NCI-H1436 (cell line): ENCODE results near the gene TLCD3B.

ENCODE experiments used
- DNase-seq: peaks from one replicate; lab custom pipeline; 2025; lab: John Stamatoyannopoulos, UW

TLCD3B gene

GRCh38 chr16:29988346-29989075 lies 42.6 kb downstream of the TLCD3B start:
- no peak for DNase-seq

DNA sequence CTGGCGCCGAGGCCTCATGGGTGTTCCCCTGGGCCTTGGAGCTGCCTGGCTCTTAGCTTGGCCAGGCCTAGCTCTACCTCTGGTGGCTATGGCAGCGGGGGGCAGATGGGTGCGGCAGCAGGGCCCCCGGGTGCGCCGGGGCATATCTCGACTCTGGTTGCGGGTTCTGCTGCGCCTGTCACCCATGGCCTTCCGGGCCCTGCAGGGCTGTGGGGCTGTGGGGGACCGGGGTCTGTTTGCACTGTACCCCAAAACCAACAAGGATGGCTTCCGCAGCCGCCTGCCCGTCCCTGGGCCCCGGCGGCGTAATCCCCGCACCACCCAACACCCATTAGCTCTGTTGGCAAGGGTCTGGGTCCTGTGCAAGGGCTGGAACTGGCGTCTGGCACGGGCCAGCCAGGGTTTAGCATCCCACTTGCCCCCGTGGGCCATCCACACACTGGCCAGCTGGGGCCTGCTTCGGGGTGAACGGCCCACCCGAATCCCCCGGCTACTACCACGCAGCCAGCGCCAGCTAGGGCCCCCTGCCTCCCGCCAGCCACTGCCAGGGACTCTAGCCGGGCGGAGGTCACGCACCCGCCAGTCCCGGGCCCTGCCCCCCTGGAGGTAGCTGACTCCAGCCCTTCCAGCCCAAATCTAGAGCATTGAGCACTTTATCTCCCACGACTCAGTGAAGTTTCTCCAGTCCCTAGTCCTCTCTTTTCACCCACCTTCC lies 43.5 kb downstream of the TLCD3B start:
- no peak for DNase-seq

GRCh38 chr16:29986931-29987330 lies 44.1 kb downstream of the TLCD3B start:
- no peak for DNase-seq

DNA sequence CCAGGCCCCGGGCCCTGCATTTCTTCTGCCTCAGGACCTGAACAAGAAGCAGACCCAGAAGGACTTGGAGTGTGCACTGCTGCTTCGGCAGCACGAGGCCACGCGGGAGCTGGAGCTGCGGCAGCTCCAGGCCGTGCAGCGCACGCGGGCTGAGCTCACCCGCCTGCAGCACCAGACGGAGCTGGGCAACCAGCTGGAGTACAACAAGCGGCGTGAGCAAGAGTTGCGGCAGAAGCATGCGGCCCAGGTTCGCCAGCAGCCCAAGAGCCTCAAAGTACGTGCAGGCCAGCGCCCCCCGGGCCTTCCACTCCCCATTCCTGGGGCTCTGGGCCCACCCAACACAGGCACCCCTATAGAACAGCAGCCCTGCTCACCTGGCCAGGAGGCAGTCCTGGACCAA lies 44.8 kb downstream of the TLCD3B start:
- DNase-seq = no peak

GRCh38 chr16:29985271-29985811 lies 45.7 kb downstream of the TLCD3B start:
- no peak for DNase-seq

DNA sequence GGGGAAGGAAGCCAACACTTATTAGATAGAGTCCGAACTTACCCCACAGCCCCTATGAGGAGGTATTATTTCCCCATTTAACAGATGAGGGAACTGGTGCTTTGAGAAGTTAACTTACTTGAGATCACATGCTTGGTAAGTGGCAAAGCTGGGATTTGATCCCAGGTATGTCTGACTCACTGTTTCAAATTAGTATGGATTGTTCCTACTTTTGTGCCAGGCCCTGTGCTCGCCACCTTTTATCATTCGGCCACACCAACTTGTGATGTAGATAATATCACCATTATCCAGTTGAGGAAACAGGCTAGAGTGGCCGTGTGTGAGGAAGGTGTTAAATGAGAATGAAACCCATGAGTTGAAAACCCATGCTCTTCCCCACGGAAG lies 46.3 kb downstream of the TLCD3B start:
- no peak for DNase-seq

DNA sequence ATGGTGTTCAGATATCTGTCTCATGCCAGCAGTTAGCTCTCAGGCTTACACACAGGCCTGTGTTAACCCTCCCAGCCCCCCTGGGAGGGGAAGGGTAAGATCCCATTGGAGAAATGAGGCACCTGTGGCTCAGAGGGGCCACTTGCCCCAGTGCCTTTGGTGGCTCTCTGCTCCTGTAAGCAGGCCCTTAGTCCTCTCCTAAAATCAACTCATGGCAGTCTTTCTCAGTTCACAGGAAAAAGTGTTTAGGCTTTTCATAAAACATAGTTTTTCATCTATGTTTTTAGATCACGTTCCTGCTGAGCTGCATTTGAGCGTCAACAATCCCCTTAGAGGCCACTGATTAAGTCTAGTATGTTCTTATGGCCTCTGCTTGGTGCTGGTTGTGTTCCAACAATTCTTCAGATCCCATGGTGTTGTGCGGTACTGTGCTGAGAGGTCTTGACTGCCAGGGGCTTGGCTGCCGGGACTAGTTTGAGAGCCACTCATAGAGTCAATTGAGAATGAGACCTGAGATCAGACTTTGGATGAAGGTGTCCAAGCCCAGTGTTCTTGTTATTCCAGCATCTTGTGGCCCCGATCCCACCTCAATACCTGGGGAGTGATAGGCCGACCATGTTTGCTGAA lies 46.8 kb downstream of the TLCD3B start:
- DNase-seq = no peak

DNA sequence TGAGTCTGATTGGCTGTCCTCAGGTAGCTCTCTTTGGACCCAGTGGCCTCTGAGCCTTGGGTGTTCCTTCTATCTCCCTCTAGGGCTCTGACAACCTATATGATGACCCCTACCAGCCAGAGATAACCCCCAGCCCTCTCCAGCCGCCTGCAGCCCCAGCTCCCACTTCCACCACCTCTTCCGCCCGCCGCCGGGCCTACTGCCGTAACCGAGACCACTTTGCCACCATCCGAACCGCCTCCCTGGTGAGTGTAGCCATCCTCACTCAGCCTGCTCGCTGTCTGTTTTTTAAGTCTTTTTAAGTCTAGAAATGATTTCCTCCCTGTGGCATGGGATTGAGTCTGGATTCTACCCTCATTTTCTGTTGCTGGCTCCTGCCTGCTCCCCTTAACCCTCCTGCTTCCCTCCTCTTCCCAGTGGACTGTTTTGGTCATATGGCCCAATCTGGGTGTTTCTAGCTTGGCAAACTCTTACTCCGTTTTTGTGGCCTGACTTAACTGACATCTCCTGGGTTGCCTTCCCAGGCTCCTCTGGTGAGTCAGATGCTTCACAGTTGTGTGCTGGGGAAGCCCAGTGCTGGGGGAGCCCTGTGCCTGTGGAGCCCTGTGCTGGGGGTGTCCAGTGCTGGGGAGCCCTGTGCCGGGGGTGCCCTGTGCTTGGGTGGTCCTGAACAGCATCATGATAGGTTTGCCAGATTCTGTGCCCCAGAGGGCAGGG lies 47.5 kb downstream of the TLCD3B start:
- no peak for DNase-seq

GRCh38 chr16:29982560-29983419 lies 48.3 kb downstream of the TLCD3B start:
- no peak for DNase-seq

- no peak for DNase-seq
Measured at GRCh38 chr16:29978564-29979270, 52.4 kb downstream of the TLCD3B start.

DNA sequence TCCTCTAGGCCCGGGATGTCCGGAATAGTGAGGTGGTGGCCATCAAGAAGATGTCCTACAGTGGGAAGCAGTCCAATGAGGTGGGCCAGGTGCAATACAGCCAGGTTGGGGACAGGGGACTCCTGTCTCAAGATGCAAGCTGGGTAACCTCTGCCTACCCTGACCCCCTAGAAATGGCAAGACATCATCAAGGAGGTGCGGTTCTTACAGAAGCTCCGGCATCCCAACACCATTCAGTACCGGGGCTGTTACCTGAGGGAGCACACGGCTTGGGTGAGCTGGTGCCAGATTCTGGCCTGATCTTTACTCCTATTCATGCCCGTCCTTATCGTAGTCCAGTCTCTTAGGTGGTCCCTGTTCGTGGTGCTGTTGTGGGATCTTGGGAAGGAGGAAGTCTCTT lies 53.0 kb downstream of the TLCD3B start:
- no peak for DNase-seq

- DNase-seq = no peak
Measured at GRCh38 chr16:29977063-29977825, 53.8 kb downstream of the TLCD3B start.

DNA sequence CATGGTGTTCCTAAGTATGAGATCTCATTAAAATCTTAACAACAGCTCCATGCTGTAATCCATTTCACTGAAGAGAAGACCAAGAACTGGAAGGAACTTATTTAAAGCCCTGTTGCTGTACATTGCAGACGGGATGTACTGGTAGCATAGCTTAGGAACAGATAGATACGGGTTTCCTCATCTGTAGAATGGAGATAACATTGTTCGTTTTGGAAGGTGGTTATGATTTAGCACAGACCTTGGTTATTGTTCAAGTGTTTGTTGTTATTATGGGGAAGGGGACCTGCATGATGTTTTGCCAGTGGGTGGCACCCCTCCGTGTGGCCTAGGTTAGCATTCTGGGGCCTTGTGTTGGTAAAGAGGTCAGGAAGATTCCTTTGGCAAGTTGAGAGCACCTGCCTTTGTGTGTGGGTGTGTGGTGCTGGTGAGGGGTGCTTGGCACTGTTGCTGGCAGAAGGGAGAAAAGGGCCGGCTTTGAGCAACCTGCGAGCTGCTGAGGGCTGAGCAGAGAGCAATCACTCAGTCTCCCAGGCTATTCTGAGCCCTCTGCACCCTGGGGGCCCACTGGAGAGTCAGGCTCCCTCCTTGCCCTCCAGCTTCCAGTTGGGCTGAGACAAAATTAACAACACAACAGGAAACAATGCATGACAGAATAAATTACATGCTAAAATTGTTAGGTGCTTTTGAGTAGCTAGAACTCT lies 55.1 kb downstream of the TLCD3B start:
- DNase-seq = no peak

DNA sequence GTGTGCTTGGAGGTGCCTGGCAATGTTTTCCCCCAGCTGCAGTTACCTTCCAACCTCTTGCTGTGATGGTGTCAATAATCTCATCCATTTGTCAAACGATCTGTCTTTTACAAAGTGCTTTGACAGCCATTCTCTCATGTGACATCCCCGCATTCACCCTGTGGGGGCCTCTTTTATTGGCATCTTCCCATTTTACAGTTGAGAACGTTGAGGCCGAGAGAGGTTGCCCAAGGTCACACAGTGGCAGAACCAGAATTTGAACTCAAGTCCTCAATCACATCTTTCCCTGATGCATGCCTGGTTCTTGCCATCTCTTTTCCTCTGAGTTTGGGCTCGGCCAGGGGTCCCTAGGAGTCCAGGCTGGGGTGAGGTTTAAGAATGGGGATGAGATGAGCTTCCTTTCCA lies 55.9 kb downstream of the TLCD3B start:
- DNase-seq = no peak
